Smooth muscle cell (in vitro differentiated cells): ENCODE results near the gene VAMP1. TPM values are rescaled to one million over a fixed set of nuclear protein-coding genes. Genes with fewer than 3 reads are reported as not detected.
A peak's percentile ranks its signal among the peaks of the same experiment; 100 is the strongest.
"Not testable (repeated sequence)": the region's sequence is repeated elsewhere in the genome, so short reads cannot be mapped to it uniquely, and the experiment has no call there.

Experiments
- DNase-seq: peaks from one replicate; lab custom pipeline; 2025; ENCODE audit not compliant: unreplicated experiment; lab: John Stamatoyannopoulos, UW
- H2AFZ ChIP-seq: fragments of 200-600 bp; sonication (generic); 2 replicates; pipeline ENCODE4 v1.6.0; 2016; ENCODE audit warnings: antibody characterized with exemption, low read depth, mild to moderate bottlenecking
- H3F3A ChIP-seq: fragments of 200-600 bp; sonication (generic); 2 replicates; pipeline ENCODE4 v1.6.0; 2017; ENCODE audit warnings: antibody characterized with exemption, low read depth
- H3K27ac ChIP-seq: fragments of 200-600 bp; sonication (generic); 2 replicates; pipeline ENCODE4 v1.5.1; 2016; ENCODE audit warnings: low read depth, mild to moderate bottlenecking
- H3K27me3 ChIP-seq: fragments of 200-600 bp; sonication (generic); 2 replicates; pipeline ENCODE4 v1.6.1; 2016; ENCODE audit warnings: low read depth, mild to moderate bottlenecking
- H3K36me3 ChIP-seq: fragments of 200-600 bp; sonication (generic); 2 replicates; pipeline ENCODE4 v1.5.1; 2016; ENCODE audit warnings: low read depth
- H3K4me1 ChIP-seq: fragments of 200-600 bp; sonication (generic); 2 replicates; pipeline ENCODE4 v1.5.1; 2016; ENCODE audit warnings: low read depth
- H3K4me2 ChIP-seq: fragments of 200-600 bp; sonication (generic); 2 replicates; pipeline ENCODE4 v1.6.0; 2016; ENCODE audit warnings: mild to moderate bottlenecking
- H3K4me3 ChIP-seq: fragments of 200-600 bp; sonication (generic); 2 replicates; pipeline ENCODE4 v1.5.1; 2016; ENCODE audit warnings: mild to moderate bottlenecking
- H3K79me2 ChIP-seq: fragments of 200-600 bp; sonication (generic); 2 replicates; pipeline ENCODE4 v1.6.0; 2016; ENCODE audit warnings: low read depth, mild to moderate bottlenecking
- H3K9ac ChIP-seq: fragments of 200-600 bp; sonication (generic); 2 replicates; pipeline ENCODE4 v1.6.0; 2016; ENCODE audit warnings: low read depth
- H3K9me3 ChIP-seq: fragments of 200-600 bp; sonication (generic); replicated peaks from 2 replicates; pipeline ENCODE4 v1.5.1; 2016; ENCODE audit warnings: low read depth
- H4K20me1 ChIP-seq: fragments of 200-600 bp; sonication (generic); 2 replicates; pipeline ENCODE4 v1.6.0; 2016; ENCODE audit warnings: low read depth
- CTCF ChIP-seq: fragments of 200-600 bp; sonication (generic); IDR thresholded peaks from 2 replicates; pipeline ENCODE4 v1.5.1; 2017; ENCODE audit warnings: borderline replicate concordance, mild to moderate bottlenecking, antibody characterized with exemption; ENCODE audit not compliant: insufficient read depth, poor library complexity, severe bottlenecking
- WGBS: methylation state at CpG from one replicate; pipeline ENCODE4 v1.1.7; 2016; ENCODE audit warnings: low lambda C conversion rate; 5-methylcytosine and 5-hydroxymethylcytosine counted together
- polyA plus RNA-seq: library from polyadenylated mRNA; unstranded; fragments of >200 nt; fragmentation: Nextera tagmentation; extraction: Ambion mirVana; gene quantifications from 2 replicates; pipeline ENCODE4 v1.2.1, GENCODE V29; 2016
- total RNA-seq: library from RNA; depleted of rRNA; stranded (reverse); fragments of >200 nt; gene quantifications from 2 replicates; pipeline ENCODE4 v1.2.3, GENCODE V29; 2014

Gene VAMP1
- total and polyA plus RNA-seq, 2 experiments from 2014 or later: 3.5 to 7.5 TPM

- peaks cover 6% of the 10 kb centered on the region for H4K20me1 ChIP-seq
Measured at GRCh38 chr12:6494258-6494743, 23.8 kb upstream of the VAMP1 start.

GRCh38 chr12:6493497-6494257, 23.2 kb upstream of the VAMP1 start, which contains the start of gene NCAPD2:
Gene NCAPD2 (plus strand): TSS chr12:6494102. CDS start chr12:6495099, 997 bp downstream.
- no peaks in the 10 kb centered on the region for H3K36me3 ChIP-seq
- H3K9ac ChIP-seq: peak within 1 kb of the TSS; percentile 94
- H3K4me3 ChIP-seq: peak within 1 kb of the TSS; percentile 74
- no peak for TF ChIP-seq CTCF
- H3K79me2 ChIP-seq: peaks cover 35% of the 10 kb centered on the region
- peak within 1 kb of the TSS; percentile 88 for H2AFZ ChIP-seq
- DNase-seq: peak; percentile 81
- WGBS: under 1% methylated on average over 37 of the region's 49 CpGs
- H3K4me2 ChIP-seq: peak within 1 kb of the TSS; percentile 84
- peak within 1 kb of the TSS; percentile 95 for H3K27ac ChIP-seq
- peaks cover 4% of the 10 kb centered on the region for H3F3A ChIP-seq
- H3K27me3 ChIP-seq: no peaks in the 10 kb centered on the region
- peaks cover 6% of the 10 kb centered on the region for H4K20me1 ChIP-seq
- H3K9me3 ChIP-seq: no peaks in the 10 kb centered on the region
- peaks cover 21% of the 10 kb centered on the region for H3K4me1 ChIP-seq

More at GRCh38 chr12:6494258-6494743, 23.8 kb upstream of the VAMP1 start:
- peaks cover 4% of the 10 kb centered on the region for H3F3A ChIP-seq
- H3K27ac ChIP-seq: peak overlapping the region; percentile 35
- peak overlapping the region; percentile 33 for H2AFZ ChIP-seq
- no peaks in the 10 kb centered on the region for H3K36me3 ChIP-seq
- H3K79me2 ChIP-seq: peaks cover 35% of the 10 kb centered on the region
- peak overlapping the region; percentile 4 for H3K9ac ChIP-seq
- peak overlapping the region; percentile 84 for H3K4me2 ChIP-seq
- H3K4me1 ChIP-seq: peaks cover 21% of the 10 kb centered on the region
- DNase-seq: no peak
- H3K4me3 ChIP-seq: peak overlapping the region; percentile 74
- WGBS: 4% methylated on average over 14 of the region's 14 CpGs
- no peaks in the 10 kb centered on the region for H3K9me3 ChIP-seq
- no peak for TF ChIP-seq CTCF
- H3K27me3 ChIP-seq: no peaks in the 10 kb centered on the region

GRCh38 chr12:6492838-6493496, 22.5 kb upstream of the VAMP1 start, which contains the start of gene MRPL51:
Gene MRPL51 (minus strand): TSS chr12:6493262. CDS start chr12:6493136, 126 bp downstream.
- Histone ChIP-seq H3K4me2 (peak within 1 kb of the TSS; percentile 84), H2AFZ (peak within 1 kb of the TSS; percentile 88), H3K4me3 (peak within 1 kb of the TSS; percentile 74), H3K9me3 (no peaks in the 10 kb centered on the region), H4K20me1 (peaks cover 6% of the 10 kb centered on the region), H3K27ac (peak within 1 kb of the TSS; percentile 95), H3F3A (peaks cover 4% of the 10 kb centered on the region), H3K9ac (peak within 1 kb of the TSS; percentile 94), H3K36me3 (no peaks in the 10 kb centered on the region), H3K79me2 (peaks cover 35% of the 10 kb centered on the region), H3K4me1 (peaks cover 21% of the 10 kb centered on the region), H3K27me3 (no peaks in the 10 kb centered on the region)
- peak; percentile 87 for DNase-seq
- 2% methylated on average over 37 of the region's 39 CpGs for WGBS
- TF ChIP-seq CTCF: no peak

GRCh38 chr12:6490673-6491072, 20.2 kb upstream of the VAMP1 start:
- not testable (repeated sequence) for H2AFZ ChIP-seq, H3K36me3 ChIP-seq, H3K4me2 ChIP-seq, H4K20me1 ChIP-seq, H3K27ac ChIP-seq, H3K4me3 ChIP-seq, DNase-seq, H3K9ac ChIP-seq, H3K27me3 ChIP-seq, H3K9me3 ChIP-seq, H3F3A ChIP-seq
- Histone ChIP-seq H3K79me2 (peaks cover 21% of the 10 kb centered on the region), H3K4me1 (peaks cover 21% of the 10 kb centered on the region)
- 100% methylated on average over 1 of the region's 1 CpG for WGBS
